ENCODE data around the gene KCNQ1. TPM values are rescaled to one million over a fixed set of nuclear protein-coding genes. Genes with fewer than 3 reads are reported as not detected.

KCNQ1 gene
- total RNA-seq, 2 experiments from 2014 or later, result 4.3 to 9.2 TPM

GRCh38 chr11:2688381-2689231, 243.8 kb downstream of the KCNQ1 start:
- H3K27ac Mint-ChIP-seq, result no peak overlapping the region
- no peaks in the 10 kb centered on the region for H3K9me3 Mint-ChIP-seq (ENCODE audit: low read depth)
- no peaks in the 10 kb centered on the region for H3K4me1 Mint-ChIP-seq
- no peak for ATAC-seq
- CTCF ChIA-PET, result interaction anchor here (1.0 to 1.9 kb wide), 2 partner anchors 13 to 269 kb away, joined by 3 to 4 read pairs; no protein-coding TSS in a partner anchor
- H3K27me3 Mint-ChIP-seq, result no peaks in the 10 kb centered on the region
- no peak for DNase-seq
- no peak overlapping the region for H3K4me3 Mint-ChIP-seq
- no peaks in the 10 kb centered on the region for H3K36me3 Mint-ChIP-seq

- Mint-ChIP-seq H3K27ac (no peak overlapping the region), H3K36me3 (no peaks in the 10 kb centered on the region), H3K27me3 (no peaks in the 10 kb centered on the region), H3K9me3 (ENCODE audit: low read depth) (no peaks in the 10 kb centered on the region), H3K4me3 (no peak overlapping the region), H3K4me1 (no peaks in the 10 kb centered on the region)
- DNase-seq (no peak), ATAC-seq (no peak)
- CTCF ChIA-PET, result interaction anchor here (1.0 to 1.9 kb wide), 2 partner anchors 12 to 270 kb away, joined by 3 to 4 read pairs; no protein-coding TSS in a partner anchor
Observed at GRCh38 chr11:2689651-2690575, 245.1 kb downstream of the KCNQ1 start.

- Mint-ChIP-seq H3K4me3 (no peak overlapping the region), H3K4me1 (no peaks in the 10 kb centered on the region), H3K27me3 (no peaks in the 10 kb centered on the region), H3K27ac (no peak overlapping the region), H3K36me3 (no peaks in the 10 kb centered on the region), H3K9me3 (ENCODE audit: low read depth) (no peaks in the 10 kb centered on the region)
- ATAC-seq (no peak), DNase-seq (no peak)
- CTCF ChIA-PET, result no interaction called here
Observed at GRCh38 chr11:2690596-2691354, 246.0 kb downstream of the KCNQ1 start.

GRCh38 chr11:2691355-2691761, 246.6 kb downstream of the KCNQ1 start:
- Mint-ChIP-seq H3K36me3 (no peaks in the 10 kb centered on the region), H3K4me1 (no peaks in the 10 kb centered on the region), H3K9me3 (ENCODE audit: low read depth) (no peaks in the 10 kb centered on the region), H3K4me3 (no peak overlapping the region), H3K27ac (no peak overlapping the region), H3K27me3 (no peaks in the 10 kb centered on the region)
- no peak for ATAC-seq
- DNase-seq, result no peak
- CTCF ChIA-PET, result no interaction called here

- ATAC-seq, result no peak
- H3K36me3 Mint-ChIP-seq, result no peaks in the 10 kb centered on the region
- no peaks in the 10 kb centered on the region for H3K27me3 Mint-ChIP-seq
- no peaks in the 10 kb centered on the region for H3K4me1 Mint-ChIP-seq
- no peaks in the 10 kb centered on the region for H3K9me3 Mint-ChIP-seq (ENCODE audit: low read depth)
- DNase-seq, result no peak
- no peak overlapping the region for H3K27ac Mint-ChIP-seq
- CTCF ChIA-PET, result no interaction called here
- H3K4me3 Mint-ChIP-seq, result no peak overlapping the region
Observed at GRCh38 chr11:2691991-2692875, 247.4 kb downstream of the KCNQ1 start.

- peaks cover 3% of the 10 kb centered on the region for H3K36me3 Mint-ChIP-seq
- CTCF ChIA-PET, result interaction anchor here (0.9 kb wide), 1 partner anchor 198 kb away, joined by 3 read pairs; no protein-coding TSS in a partner anchor
Observed at GRCh38 chr11:2693271-2694261, 248.8 kb downstream of the KCNQ1 start.

GRCh38 chr11:2694495-2694894, 249.7 kb downstream of the KCNQ1 start:
- CTCF ChIA-PET, result interaction anchor here (0.9 kb wide), 1 partner anchor 197 kb away, joined by 3 read pairs; no protein-coding TSS in a partner anchor
- Mint-ChIP-seq H3K4me3 (no peak overlapping the region), H3K27me3 (no peaks in the 10 kb centered on the region), H3K4me1 (peaks cover 6% of the 10 kb centered on the region), H3K27ac (no peak overlapping the region), H3K9me3 (ENCODE audit: low read depth) (no peaks in the 10 kb centered on the region), H3K36me3 (peaks cover 3% of the 10 kb centered on the region)
- no peak for ATAC-seq
- no peak for DNase-seq

More at GRCh38 chr11:2693271-2694261, 248.8 kb downstream of the KCNQ1 start:
- Mint-ChIP-seq H3K4me3 (no peak overlapping the region), H3K27ac (no peak overlapping the region), H3K9me3 (ENCODE audit: low read depth) (no peaks in the 10 kb centered on the region), H3K4me1 (peaks cover 5% of the 10 kb centered on the region), H3K27me3 (no peaks in the 10 kb centered on the region)
- no peak for DNase-seq
- ATAC-seq, result no peak

- peaks cover 6% of the 10 kb centered on the region for H3K4me1 Mint-ChIP-seq
- ATAC-seq (no peak), DNase-seq (no peak)
- peaks cover 3% of the 10 kb centered on the region for H3K36me3 Mint-ChIP-seq
- no peak overlapping the region for H3K27ac Mint-ChIP-seq
- CTCF ChIA-PET, result no interaction called here
- H3K4me3 Mint-ChIP-seq, result no peak overlapping the region
- no peaks in the 10 kb centered on the region for H3K27me3 Mint-ChIP-seq
- H3K9me3 Mint-ChIP-seq (ENCODE audit: low read depth), result no peaks in the 10 kb centered on the region
Observed at GRCh38 chr11:2694995-2695939, 250.5 kb downstream of the KCNQ1 start.

GRCh38 chr11:2696455-2696854, 251.6 kb downstream of the KCNQ1 start:
- H3K36me3 Mint-ChIP-seq, result peaks cover 3% of the 10 kb centered on the region
- no peak overlapping the region for H3K27ac Mint-ChIP-seq
- H3K27me3 Mint-ChIP-seq, result no peaks in the 10 kb centered on the region
- ATAC-seq (no peak), DNase-seq (no peak)
- H3K4me1 Mint-ChIP-seq, result peaks cover 6% of the 10 kb centered on the region
- H3K9me3 Mint-ChIP-seq (ENCODE audit: low read depth), result no peaks in the 10 kb centered on the region
- CTCF ChIA-PET, result no interaction called here
- no peak overlapping the region for H3K4me3 Mint-ChIP-seq

- H3K36me3 Mint-ChIP-seq, result peaks cover 3% of the 10 kb centered on the region
- ATAC-seq (no peak), DNase-seq (no peak)
- peaks cover 6% of the 10 kb centered on the region for H3K4me1 Mint-ChIP-seq
- CTCF ChIA-PET, result no interaction called here
- no peak overlapping the region for H3K4me3 Mint-ChIP-seq
- no peak overlapping the region for H3K27ac Mint-ChIP-seq
- H3K9me3 Mint-ChIP-seq (ENCODE audit: low read depth), result no peaks in the 10 kb centered on the region
- no peaks in the 10 kb centered on the region for H3K27me3 Mint-ChIP-seq
Observed at GRCh38 chr11:2697866-2698265, 253.1 kb downstream of the KCNQ1 start.
